ENCODE measurements around the gene SAMD11.

Gene SAMD11

GRCh38 chr1:947958-948357 lies 24.2 kb downstream of the SAMD11 start:
- no peak for DNase-seq

GRCh38 chr1:950268-950667 lies 26.5 kb downstream of the SAMD11 start:
- DNase-seq, result no peak

GRCh38 chr1:950881-951280 lies 27.2 kb downstream of the SAMD11 start:
- no peak for DNase-seq

- no peak for DNase-seq
Measured at GRCh38 chr1:951364-951763, 27.6 kb downstream of the SAMD11 start.

GRCh38 chr1:952201-952600 lies 28.5 kb downstream of the SAMD11 start:
- DNase-seq, result no peak

GRCh38 chr1:952603-953002 lies 28.9 kb downstream of the SAMD11 start:
- DNase-seq, result no peak

GRCh38 chr1:953524-954320 lies 30.0 kb downstream of the SAMD11 start:
- DNase-seq, result no peak

- DNase-seq, result no peak
Measured at GRCh38 chr1:954927-955326, 31.2 kb downstream of the SAMD11 start.

GRCh38 chr1:955474-955873 lies 31.8 kb downstream of the SAMD11 start:
- DNase-seq, result no peak

GRCh38 chr1:956636-957035 lies 32.9 kb downstream of the SAMD11 start:
- DNase-seq, result no peak

- DNase-seq, result peak; percentile 18 to 66
Measured at GRCh38 chr1:958823-959730, 35.4 kb downstream of the SAMD11 start, which contains the start of gene NOC2L. Gene NOC2L, minus strand, starts transcription at chr1:959256. Its CDS starts 16 bp downstream, at chr1:959240.

GRCh38 chr1:959731-960362 lies 36.1 kb downstream of the SAMD11 start:
- DNase-seq, result no peak

- peak in 1 of 2 experiments; percentile 3 for DNase-seq
Measured at GRCh38 chr1:960363-961131, 36.8 kb downstream of the SAMD11 start, which contains the start of gene KLHL17. Gene KLHL17, plus strand, starts transcription at chr1:960584. Its CDS starts 110 bp downstream, at chr1:960694.

GRCh38 chr1:961132-961669 lies 37.5 kb downstream of the SAMD11 start:
- DNase-seq, result no peak

GRCh38 chr1:962381-963300 lies 38.9 kb downstream of the SAMD11 start:
- no peak for DNase-seq

GRCh38 chr1:963301-963651 lies 39.6 kb downstream of the SAMD11 start:
- DNase-seq, result no peak

GRCh38 chr1:963746-964525 lies 40.2 kb downstream of the SAMD11 start:
- no peak for DNase-seq

GRCh38 chr1:964691-965525 lies 41.2 kb downstream of the SAMD11 start:
- DNase-seq, result no peak

- no peak for DNase-seq
Measured at GRCh38 chr1:965526-966134, 41.9 kb downstream of the SAMD11 start.

Measured in cerebellar nuclear complex (tissue), 1 donor.